Activated CD4-positive, alpha-beta T cell treated with anti-CD3 and anti-CD28 coated beads, Interleukin-2, Interleukin-6, amounts not matched to agents 100 ng/mL and 50 ng/mL, durations not matched to agents 16 hours and 8 hours (primary cell): ENCODE measurements around the gene C21orf58.

ENCODE experiments used
- DNase-seq: peaks from one replicate; pipeline ENCODE4 v3.0.0-alpha.2; 2020

C21orf58 gene

DNA sequence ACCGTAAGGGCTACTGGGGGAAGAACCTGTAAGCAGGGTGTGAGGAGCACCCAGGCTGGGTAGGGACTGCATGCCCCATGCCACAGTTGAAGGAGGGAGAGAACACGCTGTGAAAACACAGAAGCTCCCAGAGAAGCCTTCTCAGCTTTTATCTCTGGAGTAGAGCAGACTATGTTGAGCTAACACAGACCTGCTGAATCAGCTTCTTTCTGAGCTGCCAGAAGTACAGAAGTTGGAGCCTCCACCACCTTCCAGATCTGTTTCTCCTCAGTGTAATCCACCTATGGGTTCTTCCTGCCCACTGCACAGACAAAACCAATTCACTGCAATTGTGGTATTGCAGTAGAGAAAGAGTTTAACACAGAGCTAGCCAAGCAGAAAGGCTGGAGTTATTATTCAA, 32.1 kb downstream of the C21orf58 start:
- DNase-seq, result no peak

GRCh38 chr21:46289655-46290179, 34.0 kb downstream of the C21orf58 start:
- DNase-seq, result no peak

DNA sequence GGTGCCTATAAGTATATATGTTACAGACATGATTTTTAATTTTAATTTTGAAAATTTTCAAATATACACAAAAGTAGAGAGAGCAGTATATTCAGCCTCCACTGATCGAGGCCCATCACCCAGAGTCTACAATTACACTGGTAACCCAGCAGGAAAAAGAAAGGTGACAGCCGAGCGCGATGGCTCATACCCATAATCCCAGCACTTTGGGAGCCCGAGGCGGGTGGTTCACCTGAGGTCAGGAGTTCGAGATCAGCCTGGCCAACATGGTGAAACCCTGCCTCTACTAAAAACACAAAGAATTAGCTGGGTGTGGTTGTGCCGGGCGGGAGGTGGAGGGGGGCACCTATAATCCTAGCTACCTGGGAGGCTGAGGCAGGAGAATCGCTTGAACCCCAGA, 36.1 kb downstream of the C21orf58 start:
- no peak for DNase-seq

DNA sequence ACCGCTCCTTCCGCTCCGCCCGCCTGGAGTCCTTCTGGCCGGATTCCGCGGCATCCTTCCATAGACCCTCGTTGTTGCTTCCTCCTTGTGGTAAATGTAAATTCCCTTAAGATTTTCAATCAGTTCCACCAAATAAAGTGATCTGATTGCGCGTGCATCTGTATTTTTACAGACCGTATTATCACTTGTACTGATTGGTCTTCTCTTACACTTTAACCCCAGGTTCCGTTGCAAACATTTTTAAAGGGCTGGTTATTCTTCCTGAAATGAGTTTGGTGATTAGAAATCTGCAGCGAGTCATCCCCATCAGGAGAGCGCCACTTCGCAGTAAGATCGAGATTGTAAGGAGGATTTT, 37.0 kb downstream of the C21orf58 start:
- DNase-seq, result no peak

- DNase-seq, result peak; percentile 92
Observed at GRCh38 chr21:46285761-46286647, 37.7 kb downstream of the C21orf58 start, which contains the start of gene YBEY. YBEY (plus strand) TSS chr21:46286342; CDS start chr21:46286914, 572 bp downstream.

GRCh38 chr21:46285206-46285661, 38.4 kb downstream of the C21orf58 start, which contains the start of gene MCM3AP:
MCM3AP (minus strand) TSS chr21:46285611; CDS start chr21:46285286, 325 bp downstream.
- no peak for DNase-seq

GRCh38 chr21:46284733-46285132, 38.9 kb downstream of the C21orf58 start:
- DNase-seq, result no peak

GRCh38 chr21:46284077-46284644, 39.5 kb downstream of the C21orf58 start:
- no peak for DNase-seq

GRCh38 chr21:46274797-46275390, 48.8 kb downstream of the C21orf58 start:
- DNase-seq, result no peak

DNA sequence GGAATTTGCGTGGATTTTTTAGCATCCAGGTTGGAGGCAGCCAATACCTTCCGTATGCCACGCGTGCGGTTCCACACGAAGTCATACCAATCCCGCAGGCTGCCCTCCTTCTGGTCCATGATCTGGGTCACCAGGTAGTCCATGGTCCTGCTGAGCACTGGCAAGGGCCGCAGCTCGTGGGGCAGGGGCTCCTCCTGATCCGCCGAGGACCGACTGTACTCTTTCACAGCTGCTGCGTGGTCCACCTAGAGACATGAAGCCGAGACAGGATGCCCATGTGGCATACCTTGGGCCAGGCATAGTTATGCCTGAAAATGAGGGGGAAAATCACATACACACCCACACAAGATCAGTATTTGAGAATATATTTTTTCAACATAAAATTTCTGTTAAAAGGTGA, 50.3 kb downstream of the C21orf58 start:
- no peak for DNase-seq

- no peak for DNase-seq
Observed at GRCh38 chr21:46269466-46269865, 54.2 kb downstream of the C21orf58 start.

GRCh38 chr21:46268371-46268770, 55.3 kb downstream of the C21orf58 start:
- DNase-seq, result no peak

DNA sequence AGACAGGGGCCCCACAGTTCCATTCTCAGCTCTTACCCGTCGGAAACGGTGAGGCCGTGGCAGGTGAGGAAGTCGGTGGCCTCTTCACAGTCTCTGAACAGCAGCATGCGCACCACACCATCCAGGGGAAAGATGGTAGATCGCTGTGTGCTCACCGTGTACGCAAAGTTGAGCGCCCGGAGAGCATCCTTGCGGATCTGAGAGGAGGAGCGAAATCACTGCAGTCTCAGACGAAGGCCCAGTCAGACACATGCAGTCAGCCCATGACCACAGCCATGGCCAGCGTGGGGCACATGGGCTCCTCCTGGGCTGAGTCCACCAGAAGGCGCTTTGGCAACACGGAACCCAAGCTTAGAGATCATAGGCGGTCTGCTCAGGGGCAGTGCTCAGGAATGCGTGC, 56.7 kb downstream of the C21orf58 start:
- DNase-seq, result no peak

GRCh38 chr21:46265736-46266525, 57.7 kb downstream of the C21orf58 start:
- DNase-seq, result no peak

DNA sequence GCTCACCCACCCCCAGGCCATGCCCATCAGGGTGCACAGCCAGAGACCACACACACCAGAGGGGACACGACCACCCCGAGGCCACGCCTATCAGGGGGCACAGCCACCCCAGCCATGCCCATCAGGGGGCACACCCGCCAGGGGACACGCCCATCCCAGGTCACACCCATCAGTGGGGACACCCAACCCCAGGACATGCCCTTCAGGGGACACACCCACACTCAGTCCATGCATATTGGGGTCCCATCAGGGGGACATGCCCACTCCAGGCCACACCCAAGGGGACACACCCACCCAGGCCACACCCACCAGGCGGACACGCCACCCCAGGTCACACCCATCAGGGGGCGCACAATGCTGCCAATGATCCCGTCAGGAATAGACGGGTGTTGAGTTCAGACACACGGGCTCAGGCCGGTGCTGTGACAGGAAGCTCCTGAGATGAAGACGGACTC, 59.0 kb downstream of the C21orf58 start:
- DNase-seq, result no peak

DNA sequence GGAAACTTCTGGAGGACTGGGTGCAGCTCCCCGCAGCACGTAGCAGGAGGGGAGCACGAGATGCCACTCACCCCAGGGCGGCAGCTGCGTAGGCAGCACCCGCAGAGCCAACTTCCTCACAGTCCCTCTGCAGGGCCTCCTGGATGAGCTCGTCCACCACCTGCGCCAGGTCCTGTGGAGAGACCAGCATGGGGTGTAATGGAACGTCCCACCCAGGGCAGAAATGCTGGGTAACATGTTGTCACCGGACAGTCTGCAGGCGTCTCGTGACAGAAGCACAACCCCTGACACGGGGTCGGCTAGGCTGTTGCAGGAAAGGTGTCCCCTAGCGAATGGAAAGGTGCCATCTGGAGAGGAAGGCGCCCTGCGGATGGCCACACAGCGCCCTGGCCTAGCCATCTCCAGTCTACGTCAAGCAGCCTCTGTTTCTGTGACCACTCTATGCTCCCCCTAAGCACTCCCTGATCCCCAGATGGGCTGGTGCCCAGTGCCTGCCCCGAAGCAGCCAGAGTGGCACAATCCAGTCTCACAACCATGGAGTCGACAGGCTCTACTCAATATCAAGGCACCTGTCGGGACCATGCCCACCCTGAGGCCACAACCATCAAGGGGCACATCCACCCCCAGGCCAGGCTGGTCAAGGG, 59.5 kb downstream of the C21orf58 start:
- DNase-seq, result no peak

DNA sequence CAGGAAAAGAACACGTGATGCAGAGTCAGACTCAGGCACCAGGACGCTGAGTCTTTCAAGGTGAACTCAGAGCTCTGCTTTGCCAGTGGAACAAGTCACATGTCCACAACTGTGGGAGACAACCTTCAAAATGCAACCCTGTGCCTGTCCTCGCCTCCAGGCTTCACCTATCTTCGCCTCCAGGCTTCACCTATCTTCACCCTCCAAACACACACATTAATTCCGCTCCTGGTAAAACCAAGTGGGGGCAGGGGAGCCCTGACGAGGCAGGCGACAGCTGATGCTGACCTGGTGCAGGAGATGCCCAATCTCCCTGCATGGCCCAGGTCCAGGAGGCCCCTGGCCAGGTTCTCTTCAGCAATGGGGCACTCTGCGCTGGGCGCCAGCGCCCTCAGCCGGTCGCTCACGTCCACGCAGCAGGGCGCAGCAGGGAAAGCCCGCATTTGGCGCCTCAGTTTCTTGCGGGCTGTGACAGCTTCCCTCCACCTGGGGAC, 67.1 kb downstream of the C21orf58 start:
- no peak for DNase-seq

GRCh38 chr21:46255758-46256337, 67.8 kb downstream of the C21orf58 start:
- no peak for DNase-seq

GRCh38 chr21:46255166-46255565, 68.5 kb downstream of the C21orf58 start:
- DNase-seq, result no peak

- DNase-seq, result no peak
Observed at GRCh38 chr21:46254208-46254975, 69.3 kb downstream of the C21orf58 start.
